NCI-H526 (cell line): ENCODE data around the gene AFMID.
A peak's percentile ranks its signal among the peaks of the same experiment; 100 is the strongest.
"Not testable (repeated sequence)": the region's sequence is repeated elsewhere in the genome, so short reads cannot be mapped to it uniquely, and the experiment has no call there.

Source experiments
- DNase-seq, 2 experiments: peaks; one replicate each; lab custom pipeline; 2025; lab: John Stamatoyannopoulos, UW

AFMID gene

GRCh38 chr17:78154903-78155811, 32.0 kb upstream of the AFMID start:
- DNase-seq, result no peak

GRCh38 chr17:78159575-78160158, 27.5 kb upstream of the AFMID start:
- no peak for DNase-seq

GRCh38 chr17:78163881-78164747, 23.0 kb upstream of the AFMID start:
- no peak for DNase-seq

GRCh38 chr17:78164748-78165607, 22.2 kb upstream of the AFMID start:
- DNase-seq, result no peak

- peak in 1 of 2 experiments; percentile 25 for DNase-seq
Measured at GRCh38 chr17:78166416-78166815, 20.7 kb upstream of the AFMID start.

GRCh38 chr17:78168242-78168902, 18.8 kb upstream of the AFMID start, which contains the start of gene SYNGR2:
SYNGR2 (plus strand) TSS chr17:78168581; CDS start chr17:78168617, 36 bp downstream.
- DNase-seq, result peak; percentile 54 to 92

GRCh38 chr17:78168903-78169793, 18.0 kb upstream of the AFMID start:
- peak; percentile 31 to 84 for DNase-seq

GRCh38 chr17:78170692-78171590, 16.2 kb upstream of the AFMID start:
- DNase-seq, result no peak

GRCh38 chr17:78171591-78172248, 15.4 kb upstream of the AFMID start:
- not testable (repeated sequence) for DNase-seq

GRCh38 chr17:78172249-78173051, 14.7 kb upstream of the AFMID start:
- peak; percentile 25 to 73 for DNase-seq

- DNase-seq, result no peak
Measured at GRCh38 chr17:78173097-78173715, 14.0 kb upstream of the AFMID start.

- DNase-seq, result no peak
Measured at GRCh38 chr17:78174346-78174869, 12.8 kb upstream of the AFMID start.

- DNase-seq, result peak in 1 of 2 experiments; percentile 65
Measured at GRCh38 chr17:78174870-78175642, 12.1 kb upstream of the AFMID start.

GRCh38 chr17:78175643-78175981, 11.6 kb upstream of the AFMID start:
- no peak for DNase-seq

GRCh38 chr17:78176548-78177025, 10.6 kb upstream of the AFMID start:
- DNase-seq, result peak; percentile 11 to 74

GRCh38 chr17:78179372-78179771, 7.8 kb upstream of the AFMID start:
- DNase-seq, result no peak
